ENCODE results near the gene CTSW.

- TF ChIP-seq CTCF (IDR thresholded peaks at IDR 0.05) (no peak), POLR2A (IDR thresholded peaks at IDR 0.05) (peak; percentile 27 to 48)
Observed at GRCh38 chr11:65915821-65916251, 36.2 kb downstream of the CTSW start.
